CD4-positive, alpha-beta T cell treated with Interleukin-1 beta for 1 hour (primary cell): Measurements from ENCODE around the gene DOHH.
A peak's percentile ranks its signal among the peaks of the same experiment; 100 is the strongest.

Experiments used
- DNase-seq, 2 donors: peaks; one replicate each; pipeline ENCODE4 v3.0.0-alpha.2; 2020 to 2022

Gene DOHH, protein sequence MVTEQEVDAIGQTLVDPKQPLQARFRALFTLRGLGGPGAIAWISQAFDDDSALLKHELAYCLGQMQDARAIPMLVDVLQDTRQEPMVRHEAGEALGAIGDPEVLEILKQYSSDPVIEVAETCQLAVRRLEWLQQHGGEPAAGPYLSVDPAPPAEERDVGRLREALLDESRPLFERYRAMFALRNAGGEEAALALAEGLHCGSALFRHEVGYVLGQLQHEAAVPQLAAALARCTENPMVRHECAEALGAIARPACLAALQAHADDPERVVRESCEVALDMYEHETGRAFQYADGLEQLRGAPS

GRCh38 chr19:3500429-3501101 lies at the start of gene DOHH:
Gene DOHH (minus strand): TSS chr19:3500674. CDS start chr19:3496814, 3,860 bp downstream.
- peak; percentile 96 to 97 for DNase-seq

DNA sequence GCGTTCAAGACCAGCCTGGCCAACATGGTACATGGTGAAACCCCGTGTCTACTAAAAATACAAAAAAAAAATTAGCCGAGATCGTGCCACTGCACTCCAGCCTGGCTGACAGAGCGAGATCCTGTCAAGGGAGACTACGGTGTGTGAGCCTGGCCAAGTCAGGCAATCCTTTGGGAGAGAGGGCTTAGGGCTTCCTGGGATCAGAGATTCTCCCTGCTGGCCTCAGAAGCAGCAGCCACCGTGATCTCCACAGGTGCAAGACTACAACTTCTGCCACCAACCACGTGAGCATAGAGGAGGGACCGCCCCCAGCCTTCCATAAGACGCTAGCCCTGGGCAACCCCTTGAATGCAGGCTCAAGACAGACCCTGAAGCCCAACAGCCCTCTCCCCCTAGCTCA lies 49.3 kb upstream of the DOHH start:
- no peak for DNase-seq

DNA sequence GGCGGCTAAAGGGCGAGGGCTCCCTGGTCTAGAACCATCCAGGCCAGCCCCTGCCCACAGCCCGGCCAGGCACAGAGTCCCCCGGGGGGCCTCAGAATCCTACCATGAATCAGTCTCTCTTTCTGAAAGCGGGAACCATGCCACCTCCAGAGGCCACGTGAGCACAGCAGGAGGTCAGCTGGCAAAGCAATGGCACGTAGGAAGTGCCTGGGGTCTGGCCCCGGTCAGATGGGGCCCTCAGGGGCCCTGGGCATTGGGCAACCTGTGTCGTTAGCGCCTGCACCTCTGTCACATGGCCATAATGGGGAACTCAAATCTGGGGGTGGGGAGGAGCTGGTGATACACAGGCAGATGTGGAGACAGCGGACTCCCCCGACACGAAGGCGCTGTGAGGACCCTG lies 48.1 kb upstream of the DOHH start:
- DNase-seq = peak in 1 of 2 donors; percentile 70

GRCh38 chr19:3547767-3548282 lies 47.4 kb upstream of the DOHH start:
- DNase-seq = no peak

GRCh38 chr19:3547301-3547731 lies 46.8 kb upstream of the DOHH start:
- DNase-seq = peak in 1 of 2 donors; percentile 28

DNA sequence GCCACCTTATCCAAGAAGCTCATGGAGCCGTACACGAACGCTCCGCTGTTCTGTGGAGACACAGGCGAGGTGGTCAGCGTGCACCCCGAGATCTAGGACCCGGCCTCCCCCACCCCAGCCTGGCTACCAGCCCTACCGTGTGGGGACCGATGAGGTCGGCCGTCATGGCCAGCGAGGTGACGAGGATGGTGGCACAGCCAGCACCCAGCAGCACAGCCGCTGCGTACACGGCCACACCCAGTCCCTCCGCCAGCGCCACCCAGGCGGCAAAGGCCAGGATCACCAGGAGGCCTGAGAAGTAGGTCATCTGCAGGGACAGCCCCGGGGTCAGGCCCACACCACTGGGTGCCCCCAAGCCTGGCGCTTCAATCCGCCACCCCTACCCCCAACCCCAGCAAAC lies 45.6 kb upstream of the DOHH start:
- no peak for DNase-seq

DNA sequence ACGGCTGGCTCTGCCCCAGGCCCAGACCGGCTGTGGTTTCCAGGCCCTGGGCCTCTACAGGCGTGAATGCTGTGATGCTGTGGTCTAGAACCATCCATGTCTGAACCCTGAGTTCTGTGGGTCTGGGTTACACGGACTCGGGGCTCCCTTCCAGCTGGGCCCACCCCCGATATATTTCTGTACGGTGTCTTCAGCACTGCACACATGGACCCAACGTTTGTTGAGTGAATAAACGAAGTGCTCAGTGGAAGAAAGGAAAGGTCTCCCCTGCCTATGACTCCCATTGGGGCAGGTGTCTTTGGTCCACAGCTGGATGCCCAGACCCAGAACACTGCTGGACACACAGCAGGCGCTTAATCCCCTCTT lies 45.2 kb upstream of the DOHH start:
- DNase-seq = no peak

DNA sequence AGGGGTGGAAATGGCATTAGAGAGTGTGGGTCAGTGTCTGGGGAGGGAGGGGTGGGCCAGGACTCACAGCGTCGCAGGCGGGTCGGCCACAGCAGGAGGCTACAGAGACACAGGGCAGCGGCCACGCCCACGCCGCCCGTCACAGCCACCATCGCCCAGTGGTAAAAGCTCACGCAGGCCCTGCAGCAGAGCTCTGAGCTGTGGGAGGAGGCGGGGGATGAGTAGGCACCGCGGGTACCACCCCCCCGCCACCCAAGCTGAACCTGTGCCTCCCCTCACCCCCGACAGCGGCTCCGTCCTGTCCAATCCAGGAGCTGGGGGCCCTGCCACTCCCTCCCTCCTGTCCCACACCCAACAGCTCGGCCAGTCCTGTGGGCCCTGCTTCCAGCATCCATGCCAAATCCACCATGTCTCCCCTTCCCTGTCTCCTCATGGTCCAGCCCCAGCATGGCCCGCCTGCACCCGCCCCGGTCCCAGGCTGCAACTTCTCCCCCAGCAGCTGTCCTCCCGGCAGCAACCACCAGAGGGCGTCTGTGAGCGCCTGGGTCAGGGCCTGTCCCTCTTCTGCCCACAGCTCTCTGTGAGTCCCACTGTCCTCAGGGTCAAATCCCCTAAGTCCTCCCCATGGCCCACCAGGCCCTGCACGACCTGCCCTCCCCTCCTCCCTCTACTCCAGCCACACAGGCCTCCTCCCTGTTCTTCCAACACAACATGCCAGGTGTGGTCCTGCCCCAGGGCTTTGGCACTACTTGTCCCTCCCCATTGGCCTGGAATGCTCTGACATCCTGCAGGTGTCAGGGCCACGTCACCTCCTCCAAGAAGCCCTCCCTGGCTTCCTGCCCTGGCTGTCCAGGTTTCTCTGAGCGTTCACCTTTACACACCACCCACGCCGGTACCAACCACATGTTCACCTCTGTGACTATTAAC lies 44.5 kb upstream of the DOHH start:
- peak; percentile 69 to 80 for DNase-seq

GRCh38 chr19:3544058-3544376 lies 43.5 kb upstream of the DOHH start:
- DNase-seq = no peak

DNA sequence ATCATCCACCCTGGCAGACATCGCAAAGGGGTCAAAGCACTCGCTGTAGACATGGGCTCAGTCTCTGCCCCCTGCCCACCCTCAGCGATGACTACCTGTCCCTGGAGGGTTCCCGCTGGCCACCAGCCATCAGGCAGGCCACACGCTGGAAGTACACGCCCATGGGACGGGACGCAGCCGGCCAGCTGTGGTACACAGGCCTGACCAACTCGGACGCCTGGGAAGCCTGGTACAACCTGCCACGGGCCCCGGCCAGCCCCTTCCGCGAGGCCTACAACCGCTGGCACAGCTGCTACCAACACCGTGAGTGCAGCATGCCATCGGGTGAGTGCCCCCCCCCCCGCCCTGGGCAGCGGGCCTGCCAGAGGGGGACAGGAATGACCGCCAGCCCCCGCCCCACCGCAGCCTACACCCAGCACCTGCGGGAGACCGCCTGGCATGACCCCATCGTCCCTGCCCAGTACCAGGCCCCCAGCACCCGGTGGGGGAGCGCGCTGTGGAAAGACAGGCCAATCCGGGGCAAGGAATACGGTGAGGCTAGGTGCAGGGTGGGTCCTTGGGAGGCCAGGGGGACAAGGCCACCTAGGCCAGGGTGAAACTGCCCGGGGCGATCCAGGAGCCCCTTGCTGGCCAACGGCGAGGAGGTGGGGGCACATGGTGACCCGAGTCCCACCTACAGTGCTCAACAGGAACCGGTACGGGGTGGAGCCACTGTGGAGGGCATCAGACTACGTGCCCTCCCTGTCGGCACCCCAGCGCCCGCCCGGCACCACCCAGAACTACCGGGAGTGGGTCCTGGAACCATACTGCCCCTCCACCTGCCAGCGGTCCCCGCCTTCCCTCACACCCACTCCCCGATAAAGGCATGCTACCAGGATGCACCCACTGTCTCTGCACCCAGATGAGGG lies 42.9 kb upstream of the DOHH start:
- no peak for DNase-seq

DNA sequence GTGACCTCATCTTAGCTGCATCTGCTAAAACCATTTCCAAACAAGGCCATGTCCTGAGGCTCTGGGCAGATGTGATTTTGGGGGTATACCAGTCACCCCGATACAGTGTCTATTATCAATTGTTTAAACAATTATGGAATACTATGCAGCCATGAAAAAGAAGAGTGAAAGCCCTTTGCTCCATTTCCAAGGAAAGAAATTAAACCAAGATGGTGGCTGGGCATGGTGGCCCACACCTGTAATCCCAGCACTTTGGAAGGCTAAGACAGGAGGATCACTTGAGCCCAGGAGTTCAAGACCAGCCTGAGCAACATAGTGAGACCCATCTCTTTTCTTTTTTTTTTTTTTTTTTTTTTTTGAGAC lies 39.3 kb upstream of the DOHH start:
- no peak for DNase-seq

GRCh38 chr19:3538965-3539755 lies 38.7 kb upstream of the DOHH start, which contains the start of gene TEKTIP1:
Gene TEKTIP1 (plus strand): TSS chr19:3539174. CDS start chr19:3539178, 4 bp downstream.
- DNase-seq = no peak

DNA sequence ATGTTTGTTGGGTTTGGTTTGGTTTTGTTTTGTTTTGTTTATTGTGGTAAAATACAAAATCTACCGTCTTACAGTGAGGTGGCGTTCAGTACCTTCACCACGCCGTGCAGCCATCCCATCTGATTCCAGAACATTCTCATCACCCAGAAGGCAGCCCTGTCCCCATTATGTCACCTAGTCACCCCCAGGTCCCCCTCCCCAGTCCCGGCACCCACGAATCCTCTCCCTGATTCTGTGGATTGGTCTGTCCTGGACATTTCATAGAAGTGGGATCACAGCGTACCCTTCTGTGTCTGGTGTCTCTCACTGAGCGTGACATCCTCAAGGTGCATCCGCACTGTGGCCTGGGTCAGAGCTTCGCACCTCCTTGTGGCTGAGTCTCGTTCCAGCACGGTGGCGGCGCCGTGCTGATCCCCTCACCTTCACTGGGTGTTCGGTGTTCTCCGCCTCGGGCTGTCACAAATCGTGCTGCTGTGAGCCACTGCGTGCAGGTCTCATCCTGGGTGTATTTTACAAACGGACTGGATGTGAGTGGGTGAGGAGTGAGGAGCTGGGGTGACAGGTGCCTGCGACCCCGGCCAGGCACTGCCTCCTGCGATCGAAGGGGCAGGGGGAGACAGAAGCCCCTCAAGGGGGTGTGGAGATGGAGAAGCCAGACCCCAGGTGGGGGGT lies 37.9 kb upstream of the DOHH start:
- no peak for DNase-seq

DNA sequence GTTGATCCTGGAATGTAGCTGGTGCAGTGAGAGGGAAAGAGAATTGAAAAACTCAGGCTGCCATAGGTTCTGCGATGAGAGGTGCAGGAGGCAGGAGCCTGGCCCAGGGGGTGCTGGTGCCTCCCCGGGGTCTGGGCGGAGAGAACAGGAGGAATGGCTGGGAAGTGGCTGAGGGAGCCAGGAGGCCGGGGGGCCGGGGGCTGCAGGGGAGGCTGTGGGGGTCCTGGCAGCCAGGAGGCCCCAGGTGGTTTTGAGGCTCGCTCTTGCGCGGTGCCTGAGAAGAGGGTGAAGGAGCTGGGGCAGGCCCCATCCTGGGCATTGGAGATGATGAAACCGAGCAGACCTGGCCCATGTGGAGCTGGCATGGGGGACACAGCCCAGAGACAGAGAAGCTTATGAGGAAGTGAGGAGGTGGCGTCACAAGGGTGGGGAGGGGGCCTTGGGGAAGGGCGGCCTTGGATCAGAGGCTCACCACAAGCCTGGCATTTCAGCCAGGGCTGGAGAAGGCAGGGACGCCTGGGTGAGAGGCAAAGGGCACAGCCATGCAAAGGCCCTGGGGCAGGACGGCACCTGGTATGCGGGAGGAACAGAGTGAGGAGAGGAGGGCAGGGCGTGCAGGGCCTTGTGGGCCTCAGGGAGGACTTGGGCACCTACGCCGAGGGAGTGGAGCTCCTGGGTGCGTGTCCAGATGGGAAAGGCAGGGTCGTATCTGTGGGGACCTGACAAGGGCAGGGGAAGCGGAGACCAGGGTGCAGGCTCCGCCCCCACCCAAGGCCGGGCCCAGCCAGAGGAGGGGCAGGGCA lies 37.2 kb upstream of the DOHH start:
- no peak for DNase-seq

GRCh38 chr19:3537101-3537437 lies 36.6 kb upstream of the DOHH start:
- no peak for DNase-seq

GRCh38 chr19:3536429-3537100 lies 36.1 kb upstream of the DOHH start:
- no peak for DNase-seq

DNA sequence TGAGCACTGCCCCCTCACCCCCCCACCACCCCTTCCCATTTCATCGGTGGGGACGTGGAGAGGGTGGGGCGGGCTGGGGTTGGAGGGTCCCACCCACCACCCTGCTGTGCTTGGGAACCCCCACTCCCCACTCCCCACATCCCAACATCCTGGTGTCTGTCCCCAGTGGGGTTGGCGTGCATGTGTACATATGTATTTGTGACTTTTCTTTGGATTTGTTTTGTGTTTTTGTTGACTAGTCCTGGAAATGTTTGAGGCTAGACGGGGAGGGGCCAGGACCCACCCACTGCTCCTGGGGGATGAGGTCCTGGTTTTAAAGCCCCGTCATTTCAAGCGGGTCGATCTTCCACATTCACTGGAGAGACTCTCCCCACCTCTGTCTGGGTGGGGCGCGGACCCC lies 35.5 kb upstream of the DOHH start:
- DNase-seq = no peak

DNA sequence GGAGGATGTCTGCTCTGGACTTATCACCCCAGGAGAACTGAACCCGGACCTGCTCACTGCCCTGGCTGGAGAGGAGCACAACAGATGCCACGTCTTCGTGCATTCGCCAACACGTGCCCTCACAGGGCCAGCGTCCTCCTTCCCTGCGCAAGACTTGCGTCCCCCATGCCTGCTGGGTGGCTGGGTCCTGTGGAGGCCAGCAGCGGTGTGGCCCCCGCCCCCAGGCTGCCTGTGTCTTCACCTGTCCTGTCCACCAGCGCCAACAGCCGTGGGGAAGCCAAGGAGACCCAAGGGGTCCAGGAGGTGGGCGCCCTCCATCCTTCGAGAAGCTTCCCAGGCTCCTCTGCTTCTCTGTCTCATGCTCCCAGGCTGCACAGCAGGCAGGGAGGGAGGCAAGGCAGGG lies 35.1 kb upstream of the DOHH start:
- DNase-seq = no peak

DNA sequence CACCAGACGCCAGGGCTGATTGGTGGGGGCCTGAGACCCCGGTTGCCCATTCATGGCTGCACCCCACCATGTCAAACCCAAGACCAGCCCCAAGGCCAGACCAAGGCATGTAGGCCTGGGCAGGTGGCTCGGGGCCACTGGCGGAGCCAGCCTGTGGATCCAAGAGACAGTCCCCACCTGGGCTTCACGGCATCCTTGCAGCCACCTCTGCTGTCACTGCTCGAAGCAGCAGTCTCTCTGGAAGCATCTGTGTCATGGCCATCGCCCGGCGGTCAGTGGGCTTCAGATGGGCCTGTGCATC lies 34.7 kb upstream of the DOHH start:
- no peak for DNase-seq
